ENCODE measurements around the gene AUTS2. TPM values are rescaled to one million over a fixed set of nuclear protein-coding genes. Genes with fewer than 3 reads are reported as not detected.

The AUTS2 gene
- total RNA-seq, 4 donors from 2014 or later = 14.9 to 27.2 (median 17.5) TPM

DNA sequence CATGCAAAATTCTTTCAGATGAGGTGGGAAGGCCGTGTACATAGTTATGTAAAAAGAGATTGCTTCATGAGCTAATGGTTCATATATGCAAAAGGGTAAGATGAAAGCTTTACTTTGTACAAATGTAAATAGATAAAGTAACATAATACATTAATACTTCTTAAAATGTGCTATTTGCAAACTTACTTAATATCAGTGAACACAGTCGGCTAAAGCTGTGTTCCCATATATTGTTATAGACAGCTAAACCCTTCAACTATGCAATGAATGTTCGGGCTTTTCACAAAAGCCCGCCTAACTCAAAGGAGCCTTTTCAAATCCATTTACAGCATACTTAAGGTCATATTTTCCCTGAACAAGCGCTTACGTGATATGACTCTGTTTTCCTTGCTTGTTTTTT lies 1193.1 kb downstream of the AUTS2 start:
- no peak for DNase-seq
- no peak overlapping the region for H3K27ac ChIP-seq
- intact Hi-C loops (cut with DNase I) = no loop called here
- H3K27me3 ChIP-seq = no peaks in the 10 kb centered on the region
- H3K4me1 ChIP-seq = no peaks in the 10 kb centered on the region
- no peaks in the 10 kb centered on the region for H3K9me3 ChIP-seq
- TF ChIP-seq, protein P1, sequence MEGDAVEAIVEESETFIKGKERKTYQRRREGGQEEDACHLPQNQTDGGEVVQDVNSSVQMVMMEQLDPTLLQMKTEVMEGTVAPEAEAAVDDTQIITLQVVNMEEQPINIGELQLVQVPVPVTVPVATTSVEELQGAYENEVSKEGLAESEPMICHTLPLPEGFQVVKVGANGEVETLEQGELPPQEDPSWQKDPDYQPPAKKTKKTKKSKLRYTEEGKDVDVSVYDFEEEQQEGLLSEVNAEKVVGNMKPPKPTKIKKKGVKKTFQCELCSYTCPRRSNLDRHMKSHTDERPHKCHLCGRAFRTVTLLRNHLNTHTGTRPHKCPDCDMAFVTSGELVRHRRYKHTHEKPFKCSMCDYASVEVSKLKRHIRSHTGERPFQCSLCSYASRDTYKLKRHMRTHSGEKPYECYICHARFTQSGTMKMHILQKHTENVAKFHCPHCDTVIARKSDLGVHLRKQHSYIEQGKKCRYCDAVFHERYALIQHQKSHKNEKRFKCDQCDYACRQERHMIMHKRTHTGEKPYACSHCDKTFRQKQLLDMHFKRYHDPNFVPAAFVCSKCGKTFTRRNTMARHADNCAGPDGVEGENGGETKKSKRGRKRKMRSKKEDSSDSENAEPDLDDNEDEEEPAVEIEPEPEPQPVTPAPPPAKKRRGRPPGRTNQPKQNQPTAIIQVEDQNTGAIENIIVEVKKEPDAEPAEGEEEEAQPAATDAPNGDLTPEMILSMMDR (IDR thresholded peaks at IDR 0.05) = no peak
- TF ChIP-seq POLR2A (IDR thresholded peaks at IDR 0.05) = no peak
- H3K4me3 ChIP-seq (replicated peaks in 1 of 3) = no peak overlapping the region
- WGBS, 2 donors = 92 to 95% methylated on average over 6 of the region's 6 CpGs
- H3K36me3 ChIP-seq = peaks cover 13 to 17% of the 10 kb centered on the region in 2 donors

DNA sequence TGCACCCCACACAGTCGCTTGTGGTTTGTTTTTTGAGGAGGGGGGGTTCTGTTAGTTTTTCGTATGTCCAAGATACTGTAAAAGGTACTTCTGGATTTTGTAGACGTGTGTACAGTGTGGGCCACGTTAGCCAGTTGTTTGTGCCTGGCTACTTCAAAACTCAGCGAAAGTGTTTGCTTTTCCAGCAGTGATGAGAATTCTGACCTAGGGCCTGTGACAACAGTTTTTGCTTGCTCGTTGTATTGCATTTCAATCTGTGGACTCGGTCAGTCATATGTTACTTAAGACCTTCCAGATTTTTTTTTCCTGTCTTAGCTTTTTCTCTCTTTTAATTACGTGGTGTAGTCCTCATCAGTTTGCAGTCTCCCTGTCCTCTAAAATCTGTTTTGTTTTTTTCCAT lies 1194.8 kb downstream of the AUTS2 start:
- DNase-seq = no peak
- Histone ChIP-seq H3K9me3 (no peaks in the 10 kb centered on the region), H3K27me3 (no peaks in the 10 kb centered on the region), H3K36me3 (peaks cover 8 to 9% of the 10 kb centered on the region in 2 donors), H3K27ac (no peak overlapping the region), H3K4me1 (no peaks in the 10 kb centered on the region), H3K4me3 (replicated peaks in 1 of 3) (no peak overlapping the region)
- 74% methylated on average over 8 of the region's 8 CpGs for WGBS, 2 donors
- TF ChIP-seq POLR2A (IDR thresholded peaks at IDR 0.05) = no peak
- TF ChIP-seq, protein P1 (IDR thresholded peaks at IDR 0.05) = no peak
- intact Hi-C loops (cut with DNase I) = no loop called here

DNA sequence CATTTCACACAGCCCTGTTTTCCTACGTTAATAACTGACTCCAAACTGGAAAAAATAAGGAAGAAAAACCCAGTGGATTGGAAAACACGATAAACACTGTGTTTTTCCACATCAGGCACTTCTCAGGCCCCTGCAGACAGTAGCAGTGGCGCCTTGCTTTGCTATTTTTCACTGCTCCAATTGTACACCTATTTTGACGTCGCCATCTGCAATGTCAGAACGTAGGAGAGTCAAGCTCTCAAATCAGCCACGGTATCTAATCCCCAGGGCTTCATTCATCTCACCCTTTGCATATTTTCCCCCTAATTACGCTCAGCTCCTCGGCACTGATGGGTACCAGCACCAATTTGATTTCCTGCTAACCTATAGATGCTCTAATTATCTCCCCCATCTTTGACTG lies 1195.5 kb downstream of the AUTS2 start:
- WGBS, 2 donors = 87 to 91% methylated on average over 9 of the region's 9 CpGs
- no peaks in the 10 kb centered on the region for H3K9me3 ChIP-seq
- H3K36me3 ChIP-seq = peaks cover 8 to 9% of the 10 kb centered on the region in 2 donors
- H3K4me1 ChIP-seq = no peaks in the 10 kb centered on the region
- TF ChIP-seq, protein P1 (IDR thresholded peaks at IDR 0.05) = no peak
- no peak for TF ChIP-seq POLR2A (IDR thresholded peaks at IDR 0.05)
- intact Hi-C loops (cut with DNase I) = no loop called here
- H3K27ac ChIP-seq = no peak overlapping the region
- no peak overlapping the region for H3K4me3 ChIP-seq (replicated peaks in 1 of 3)
- no peak for DNase-seq
- H3K27me3 ChIP-seq = no peaks in the 10 kb centered on the region

DNA sequence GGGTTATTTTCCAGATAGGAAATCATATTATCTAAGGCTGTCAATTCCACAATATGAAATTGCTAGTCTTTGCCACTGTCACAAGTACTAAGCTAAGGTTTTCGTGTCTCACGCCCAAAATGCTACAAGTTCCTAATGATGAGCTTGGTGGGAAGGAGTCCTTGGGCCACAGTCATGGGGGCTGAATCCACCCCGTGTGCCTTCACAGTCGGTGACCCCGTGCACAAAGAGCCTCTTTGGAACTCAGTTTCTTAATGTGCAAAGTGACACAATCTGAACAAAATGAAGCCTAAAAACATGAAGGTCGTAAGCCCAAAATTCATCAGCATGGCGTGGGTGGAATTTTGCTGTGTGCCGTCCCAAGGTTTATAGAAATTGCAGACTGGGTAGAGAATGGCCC lies 1196.7 kb downstream of the AUTS2 start:
- 95 to 98% methylated on average over 8 of the region's 8 CpGs for WGBS, 2 donors
- intact Hi-C loops (cut with DNase I) = no loop called here
- H3K36me3 ChIP-seq = peaks cover 4 to 5% of the 10 kb centered on the region in 2 donors
- no peaks in the 10 kb centered on the region for H3K9me3 ChIP-seq
- no peaks in the 10 kb centered on the region for H3K4me1 ChIP-seq
- H3K27ac ChIP-seq = no peak overlapping the region
- TF ChIP-seq POLR2A (IDR thresholded peaks at IDR 0.05) = no peak
- TF ChIP-seq, protein P1 (IDR thresholded peaks at IDR 0.05) = no peak
- no peak overlapping the region for H3K4me3 ChIP-seq (replicated peaks in 1 of 3)
- no peak for DNase-seq
- H3K27me3 ChIP-seq = no peaks in the 10 kb centered on the region

DNA sequence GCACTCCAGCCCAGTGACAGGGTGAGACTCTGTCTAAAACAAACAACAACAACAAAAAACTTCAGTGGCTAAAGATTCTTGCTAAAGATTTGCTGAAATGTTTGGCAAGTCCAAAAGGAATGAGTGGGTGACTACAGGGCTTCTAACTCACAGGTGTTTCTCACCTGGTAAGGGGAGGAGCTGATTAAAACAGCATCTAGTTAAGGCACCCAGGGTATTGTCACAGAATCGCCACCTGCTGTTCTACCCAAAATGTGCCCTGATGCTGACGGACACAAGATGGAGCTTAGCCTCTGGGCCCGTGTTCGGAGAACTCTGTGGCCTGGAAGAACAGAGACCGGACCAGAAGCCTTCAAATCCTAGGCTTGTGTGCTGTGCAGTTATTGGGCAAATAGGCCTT lies 1197.7 kb downstream of the AUTS2 start:
- TF ChIP-seq, protein P1 (IDR thresholded peaks at IDR 0.05) = no peak
- no peak for TF ChIP-seq POLR2A (IDR thresholded peaks at IDR 0.05)
- no peaks in the 10 kb centered on the region for H3K9me3 ChIP-seq
- no peak overlapping the region for H3K4me3 ChIP-seq (replicated peaks in 1 of 3)
- H3K27me3 ChIP-seq = no peaks in the 10 kb centered on the region
- DNase-seq = no peak
- H3K4me1 ChIP-seq = no peaks in the 10 kb centered on the region
- no peaks in the 10 kb centered on the region for H3K36me3 ChIP-seq
- no peak overlapping the region for H3K27ac ChIP-seq
- intact Hi-C loops (cut with DNase I) = no loop called here
- WGBS, 2 donors = 93 to 97% methylated on average over 5 of the region's 5 CpGs

Measured in thyroid gland (tissue), 4 donors.